Fibroblast of the aortic adventitia (primary cell): Measurements from ENCODE around the gene COL8A1. TPM values are rescaled to one million over a fixed set of nuclear protein-coding genes. Genes with fewer than 3 reads are reported as not detected.

Experiments
- DNase-seq: peaks from one replicate; pipeline ENCODE4 v3.0.0-alpha.2; 2010; ENCODE audit warnings: low read depth
- H3K4me3 ChIP-seq: 2 replicates; pipeline ENCODE4 v1.5.1; 2011; ENCODE audit warnings: low read depth, mild to moderate bottlenecking, control low read depth, low read length, moderate library complexity
- CTCF ChIP-seq: IDR thresholded peaks from 2 replicates; pipeline ENCODE4 v1.5.1; 2011; ENCODE audit warnings: mild to moderate bottlenecking, low read length, control low read depth, inconsistent platforms; ENCODE audit not compliant: insufficient read depth
- total RNA-seq: library from RNA; depleted of rRNA; stranded (reverse); fragments of >200 nt; gene quantifications from 2 replicates; pipeline ENCODE4 v1.2.3, GENCODE V29; 2012; ENCODE audit warnings: low replicate concordance

COL8A1 gene
- total RNA-seq, 1 donor = 25.1 TPM

- TF ChIP-seq CTCF = no peak
- peak overlapping the region; percentile 79 for H3K4me3 ChIP-seq
- peak; percentile 72 for DNase-seq
Measured at GRCh38 chr3:99637368-99638111, 854 bp upstream of the COL8A1 start.

- no peak for DNase-seq
- peak overlapping the region; percentile 0 for H3K4me3 ChIP-seq
- TF ChIP-seq CTCF = no peak
Measured at GRCh38 chr3:99639579-99639978, 1.2 kb downstream of the COL8A1 start.

- H3K4me3 ChIP-seq = no peak overlapping the region
- TF ChIP-seq CTCF = no peak
- DNase-seq = no peak
Measured at GRCh38 chr3:99640214-99640851, 1.9 kb downstream of the COL8A1 start.

- TF ChIP-seq CTCF = no peak
- no peak overlapping the region for H3K4me3 ChIP-seq
- no peak for DNase-seq
Measured at GRCh38 chr3:99641480-99641879, 3.1 kb downstream of the COL8A1 start.

GRCh38 chr3:99641982-99642381, 3.6 kb downstream of the COL8A1 start:
- no peak for DNase-seq
- H3K4me3 ChIP-seq = no peak overlapping the region
- no peak for TF ChIP-seq CTCF

- no peak overlapping the region for H3K4me3 ChIP-seq
- no peak for TF ChIP-seq CTCF
- DNase-seq = no peak
Measured at GRCh38 chr3:99644017-99644416, 5.6 kb downstream of the COL8A1 start.
